ENCODE measurements around the gene RABGAP1. TPM values are rescaled to one million over a fixed set of nuclear protein-coding genes. Genes with fewer than 3 reads are reported as not detected.

Gene RABGAP1
- total and polyA plus RNA-seq, 5 donors from 2014 or later = 19.2 to 50.7 (median 27.7) TPM

DNA sequence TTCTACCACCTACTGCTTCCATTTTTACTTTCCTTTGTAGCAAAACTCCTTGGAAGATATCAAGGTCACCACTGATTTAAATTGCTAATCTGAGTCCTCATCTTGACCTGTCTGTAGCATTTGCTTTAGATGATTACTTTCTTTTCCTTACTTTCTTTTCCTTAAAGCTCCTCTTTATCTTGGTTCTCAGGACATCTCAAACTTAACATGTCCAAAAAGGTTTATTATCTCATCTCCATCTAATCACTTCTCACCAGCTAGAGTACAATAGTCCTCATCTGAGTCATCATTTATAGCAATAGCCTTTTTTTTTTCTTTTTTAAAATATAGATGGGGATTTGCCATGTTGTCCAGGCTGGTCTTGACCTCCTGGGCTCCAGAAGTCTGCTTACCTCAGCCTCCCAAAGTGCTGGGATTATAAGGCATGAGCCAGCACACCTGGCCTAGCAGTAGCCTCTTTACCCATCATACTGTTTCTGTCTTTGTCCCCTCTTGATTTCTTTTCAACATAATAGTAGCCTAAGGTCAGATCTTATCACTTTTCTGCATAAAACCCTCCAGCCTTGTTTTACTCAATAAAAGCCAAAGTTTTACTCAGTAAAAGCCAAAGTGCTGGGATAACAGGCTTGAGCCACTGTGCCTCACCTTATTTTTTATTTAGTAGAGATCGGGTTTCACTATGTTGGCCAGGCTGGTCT, 59.7 kb downstream of the RABGAP1 start:
- H3K4me3 Mint-ChIP-seq = peak overlapping the region in 1 of 4 donors; percentile 47
- no peaks in the 10 kb centered on the region for H3K27me3 ChIP-seq (ENCODE audit: control insufficient read depth, insufficient read depth, low read length)

DNA sequence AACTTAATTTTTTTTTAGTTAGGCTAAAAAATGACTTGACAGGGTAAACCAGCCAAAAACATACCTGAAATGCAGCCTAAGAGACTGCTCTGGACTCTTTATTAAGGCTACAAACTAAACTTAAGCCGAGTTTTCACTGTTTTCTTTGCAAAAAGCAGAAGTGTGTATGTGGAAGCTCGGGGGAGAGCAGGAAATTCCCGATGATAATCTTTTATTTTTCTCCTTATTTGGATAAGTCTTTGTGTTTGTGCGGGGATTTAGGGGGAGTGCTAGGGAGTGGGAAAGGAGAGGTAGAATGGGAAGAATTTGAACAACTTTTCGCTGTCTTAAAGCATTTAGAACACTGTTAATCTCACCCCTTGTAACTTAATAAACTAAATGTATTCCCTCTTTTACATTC, 61.9 kb downstream of the RABGAP1 start:
- no peak overlapping the region for H3K27ac Mint-ChIP-seq
- H3K36me3 Mint-ChIP-seq = peaks cover 29% of the 10 kb centered on the region
- no peak overlapping the region for H3K4me3 Mint-ChIP-seq
- H3K4me1 ChIP-seq (ENCODE audit: control insufficient read depth, insufficient read depth, low read length, poor library complexity, severe bottlenecking) = no peaks in the 10 kb centered on the region
- no peaks in the 10 kb centered on the region for H3K27me3 Mint-ChIP-seq
- H3K36me3 ChIP-seq (ENCODE audit: control insufficient read depth, insufficient read depth, low read length) = peaks cover 31% of the 10 kb centered on the region
- peaks cover 3 to 16% (median 9%) of the 10 kb centered on the region in 4 donors for H3K4me1 Mint-ChIP-seq
- H3K9me3 Mint-ChIP-seq = no peaks in the 10 kb centered on the region
- H3K27ac ChIP-seq (ENCODE audit: insufficient read depth, low read length, poor library complexity, severe bottlenecking) = no peak overlapping the region
- no peak for ATAC-seq (ENCODE audit: low read depth in 2 of 2)
- no peaks in the 10 kb centered on the region for H3K27me3 ChIP-seq (ENCODE audit: control insufficient read depth, insufficient read depth, low read length)
- DNase-seq = no peak
- no peak overlapping the region for H3K4me3 ChIP-seq (ENCODE audit: low read depth, low read length)
- no peaks in the 10 kb centered on the region for H3K9me3 ChIP-seq (ENCODE audit: control insufficient read depth in 2 of 2, low read length in 2 of 2)

More for the DNA sequence above, 59.7 kb downstream of the RABGAP1 start:
- Mint-ChIP-seq H3K4me1 (peaks cover 3 to 16% (median 9%) of the 10 kb centered on the region in 4 donors), H3K9me3 (no peaks in the 10 kb centered on the region), H3K36me3 (peaks cover 27% of the 10 kb centered on the region), H3K27ac (peak overlapping the region; percentile 17 to 83 (median 55)), H3K27me3 (no peaks in the 10 kb centered on the region)
- ATAC-seq (ENCODE audit: low read depth in 2 of 2) = no peak
- Histone ChIP-seq H3K4me3 (ENCODE audit: low read depth, low read length) (no peak overlapping the region), H3K9me3 (ENCODE audit: control insufficient read depth in 2 of 2, low read length in 2 of 2) (no peaks in the 10 kb centered on the region), H3K36me3 (ENCODE audit: control insufficient read depth, insufficient read depth, low read length) (peaks cover 48% of the 10 kb centered on the region), H3K27ac (ENCODE audit: insufficient read depth, low read length, poor library complexity, severe bottlenecking) (no peak overlapping the region), H3K4me1 (ENCODE audit: control insufficient read depth, insufficient read depth, low read length, poor library complexity, severe bottlenecking) (no peaks in the 10 kb centered on the region)
- no peak for DNase-seq

DNA sequence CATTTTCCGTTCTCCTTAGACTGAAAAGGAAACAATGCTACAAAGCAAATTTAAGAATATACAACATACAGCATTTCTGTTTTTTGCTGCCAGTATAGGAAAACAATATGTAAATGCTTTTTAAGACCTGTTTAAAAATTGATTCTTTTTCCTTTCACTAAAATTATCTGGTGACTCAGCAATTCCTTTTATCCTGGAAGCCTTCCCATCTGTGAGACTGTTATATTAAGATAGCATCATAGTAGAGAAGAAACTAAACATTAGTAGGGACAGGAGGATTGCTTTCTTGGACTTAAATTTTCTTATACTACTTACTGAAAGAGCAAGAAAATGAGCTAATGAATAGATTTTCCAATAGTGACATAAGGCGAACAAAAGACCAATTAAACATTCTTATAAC, 62.6 kb downstream of the RABGAP1 start:
- no peak overlapping the region for H3K27ac ChIP-seq (ENCODE audit: insufficient read depth, low read length, poor library complexity, severe bottlenecking)
- Mint-ChIP-seq H3K4me3 (no peak overlapping the region), H3K36me3 (peaks cover 28% of the 10 kb centered on the region), H3K27ac (no peak overlapping the region), H3K9me3 (no peaks in the 10 kb centered on the region), H3K4me1 (peaks cover 3 to 16% (median 9%) of the 10 kb centered on the region in 4 donors), H3K27me3 (no peaks in the 10 kb centered on the region)
- DNase-seq (no peak), ATAC-seq (ENCODE audit: low read depth in 2 of 2) (no peak)
- H3K9me3 ChIP-seq (ENCODE audit: control insufficient read depth in 2 of 2, low read length in 2 of 2) = no peaks in the 10 kb centered on the region
- no peak overlapping the region for H3K4me3 ChIP-seq (ENCODE audit: low read depth, low read length)
- no peaks in the 10 kb centered on the region for H3K4me1 ChIP-seq (ENCODE audit: control insufficient read depth, insufficient read depth, low read length, poor library complexity, severe bottlenecking)
- no peaks in the 10 kb centered on the region for H3K27me3 ChIP-seq (ENCODE audit: control insufficient read depth, insufficient read depth, low read length)
- peaks cover 27% of the 10 kb centered on the region for H3K36me3 ChIP-seq (ENCODE audit: control insufficient read depth, insufficient read depth, low read length)

DNA sequence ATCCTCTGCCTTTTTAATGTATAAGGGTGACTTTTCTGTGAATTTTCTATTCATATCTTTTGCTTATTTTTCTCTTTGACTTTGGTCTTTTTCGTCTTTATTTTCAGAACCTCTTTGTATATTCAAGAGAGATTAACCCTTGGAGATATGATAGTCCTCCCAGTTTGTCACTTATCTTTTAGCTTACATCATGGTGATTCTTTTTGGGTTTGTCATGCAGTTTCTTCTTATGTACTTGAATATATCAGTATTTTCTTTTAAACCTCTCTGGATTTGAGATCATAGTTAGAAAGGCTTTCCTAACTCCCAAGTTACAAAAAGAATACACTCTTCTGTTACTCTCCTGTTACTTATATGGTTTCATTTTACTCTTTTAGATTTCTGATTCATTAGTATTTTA, 65.1 kb downstream of the RABGAP1 start:
- ATAC-seq (ENCODE audit: low read depth in 2 of 2) (no peak), DNase-seq (no peak)
- Histone ChIP-seq H3K4me3 (ENCODE audit: low read depth, low read length) (no peak overlapping the region), H3K9me3 (ENCODE audit: control insufficient read depth in 2 of 2, low read length in 2 of 2) (no peaks in the 10 kb centered on the region), H3K36me3 (ENCODE audit: control insufficient read depth, insufficient read depth, low read length) (peaks cover 26% of the 10 kb centered on the region), H3K27ac (ENCODE audit: insufficient read depth, low read length, poor library complexity, severe bottlenecking) (no peak overlapping the region), H3K4me1 (ENCODE audit: control insufficient read depth, insufficient read depth, low read length, poor library complexity, severe bottlenecking) (no peaks in the 10 kb centered on the region), H3K27me3 (ENCODE audit: control insufficient read depth, insufficient read depth, low read length) (no peaks in the 10 kb centered on the region)
- H3K9me3 Mint-ChIP-seq = no peaks in the 10 kb centered on the region
- peaks cover 0 to 9% (median 3%) of the 10 kb centered on the region in 4 donors for H3K4me1 Mint-ChIP-seq
- H3K27me3 Mint-ChIP-seq = no peaks in the 10 kb centered on the region
- no peak overlapping the region for H3K27ac Mint-ChIP-seq
- H3K36me3 Mint-ChIP-seq = peaks cover 16% of the 10 kb centered on the region
- H3K4me3 Mint-ChIP-seq = no peak overlapping the region

DNA sequence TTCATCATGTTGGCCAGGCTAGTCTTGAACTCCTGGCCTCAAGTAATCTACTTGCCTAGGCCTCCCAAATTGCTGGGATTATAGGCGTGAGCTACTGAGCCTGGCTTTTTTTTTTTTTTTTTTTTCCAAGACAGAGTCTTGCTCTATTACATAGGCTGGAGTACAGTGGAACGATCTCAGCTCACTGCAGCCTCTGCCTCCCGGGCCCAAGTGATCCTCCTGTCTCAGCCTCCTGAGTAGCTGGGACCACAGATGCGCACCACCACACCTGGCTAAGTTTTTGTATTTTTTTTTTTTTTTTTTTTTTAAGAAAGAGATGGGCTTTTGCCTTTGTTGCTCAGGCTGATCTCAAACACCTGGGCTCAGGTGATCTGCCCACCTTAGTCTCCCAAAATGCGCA, 66.4 kb downstream of the RABGAP1 start:
- H3K36me3 Mint-ChIP-seq = peaks cover 26% of the 10 kb centered on the region

DNA sequence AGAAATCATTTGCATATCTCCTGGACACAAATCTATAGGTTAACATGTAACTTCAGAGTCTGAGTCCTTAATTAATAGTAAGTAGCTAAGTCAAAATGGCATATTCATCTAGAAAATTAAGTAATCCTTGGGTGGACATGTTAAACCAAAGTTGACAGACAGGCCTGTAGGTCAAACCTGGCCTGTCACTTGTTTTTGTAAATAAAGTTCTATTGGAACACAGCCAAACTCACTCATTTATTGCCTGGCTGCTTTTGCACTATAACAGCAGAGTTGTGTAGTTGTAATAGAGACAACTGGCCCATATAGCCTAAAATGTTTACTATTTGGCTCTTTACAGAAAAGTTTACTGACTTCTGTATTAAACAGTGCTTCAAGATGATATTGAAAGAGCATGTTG, 68.1 kb downstream of the RABGAP1 start:
- no peak for ATAC-seq (ENCODE audit: low read depth in 2 of 2)

More for the DNA sequence above, 66.4 kb downstream of the RABGAP1 start:
- Mint-ChIP-seq H3K27ac (no peak overlapping the region), H3K4me3 (no peak overlapping the region), H3K9me3 (no peaks in the 10 kb centered on the region), H3K4me1 (peaks cover 0 to 9% (median 3%) of the 10 kb centered on the region in 4 donors), H3K27me3 (no peaks in the 10 kb centered on the region)
- Histone ChIP-seq H3K27me3 (ENCODE audit: control insufficient read depth, insufficient read depth, low read length) (no peaks in the 10 kb centered on the region), H3K27ac (ENCODE audit: insufficient read depth, low read length, poor library complexity, severe bottlenecking) (no peak overlapping the region), H3K4me1 (ENCODE audit: control insufficient read depth, insufficient read depth, low read length, poor library complexity, severe bottlenecking) (no peaks in the 10 kb centered on the region), H3K4me3 (ENCODE audit: low read depth, low read length) (no peak overlapping the region), H3K9me3 (ENCODE audit: control insufficient read depth in 2 of 2, low read length in 2 of 2) (no peaks in the 10 kb centered on the region), H3K36me3 (ENCODE audit: control insufficient read depth, insufficient read depth, low read length) (peaks cover 19% of the 10 kb centered on the region)
- ATAC-seq (ENCODE audit: low read depth in 2 of 2) = no peak
- DNase-seq = no peak

DNA sequence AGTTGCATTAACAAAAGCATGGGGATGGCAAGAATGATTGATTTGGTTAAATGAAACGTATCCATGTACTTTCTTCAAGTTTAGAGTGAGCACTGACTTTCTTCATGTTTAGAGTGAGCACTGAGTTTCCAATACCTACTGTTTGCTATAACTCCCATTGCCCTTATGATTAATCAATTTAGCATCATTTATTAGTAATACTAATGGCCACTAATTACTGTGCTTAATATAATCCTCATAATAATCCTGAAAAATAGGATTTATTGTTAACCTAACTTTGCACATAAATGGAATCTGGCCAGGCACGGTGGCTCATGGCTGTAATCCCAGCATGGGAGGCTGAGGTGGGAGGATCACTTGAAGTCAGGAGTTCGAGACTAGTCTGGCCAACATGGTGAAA, 70.6 kb downstream of the RABGAP1 start:
- H3K4me3 Mint-ChIP-seq = no peak overlapping the region
- peaks cover 0 to 9% (median 3%) of the 10 kb centered on the region in 4 donors for H3K4me1 Mint-ChIP-seq
- no peaks in the 10 kb centered on the region for H3K9me3 ChIP-seq (ENCODE audit: control insufficient read depth in 2 of 2, low read length in 2 of 2)
- H3K27me3 ChIP-seq (ENCODE audit: control insufficient read depth, insufficient read depth, low read length) = no peaks in the 10 kb centered on the region
- no peaks in the 10 kb centered on the region for H3K27me3 Mint-ChIP-seq
- peaks cover 0 to 3% (median 0%) of the 10 kb centered on the region in 7 donors for H3K9me3 Mint-ChIP-seq
- H3K4me3 ChIP-seq (ENCODE audit: low read depth, low read length) = no peak overlapping the region
- peaks cover 46% of the 10 kb centered on the region for H3K36me3 Mint-ChIP-seq
- no peaks in the 10 kb centered on the region for H3K4me1 ChIP-seq (ENCODE audit: control insufficient read depth, insufficient read depth, low read length, poor library complexity, severe bottlenecking)
- H3K27ac Mint-ChIP-seq = no peak overlapping the region
- no peak overlapping the region for H3K27ac ChIP-seq (ENCODE audit: insufficient read depth, low read length, poor library complexity, severe bottlenecking)
- H3K36me3 ChIP-seq (ENCODE audit: control insufficient read depth, insufficient read depth, low read length) = peaks cover 36% of the 10 kb centered on the region
- DNase-seq = no peak
- ATAC-seq (ENCODE audit: low read depth in 2 of 2) = no peak

More for the DNA sequence above, 68.1 kb downstream of the RABGAP1 start:
- Histone ChIP-seq H3K9me3 (ENCODE audit: control insufficient read depth in 2 of 2, low read length in 2 of 2) (no peaks in the 10 kb centered on the region), H3K27ac (ENCODE audit: insufficient read depth, low read length, poor library complexity, severe bottlenecking) (no peak overlapping the region), H3K27me3 (ENCODE audit: control insufficient read depth, insufficient read depth, low read length) (no peaks in the 10 kb centered on the region), H3K4me3 (ENCODE audit: low read depth, low read length) (no peak overlapping the region), H3K4me1 (ENCODE audit: control insufficient read depth, insufficient read depth, low read length, poor library complexity, severe bottlenecking) (no peaks in the 10 kb centered on the region), H3K36me3 (ENCODE audit: control insufficient read depth, insufficient read depth, low read length) (peaks cover 23% of the 10 kb centered on the region)
- peaks cover 40% of the 10 kb centered on the region for H3K36me3 Mint-ChIP-seq
- peaks cover 0 to 3% (median 0%) of the 10 kb centered on the region in 7 donors for H3K9me3 Mint-ChIP-seq
- no peak overlapping the region for H3K4me3 Mint-ChIP-seq
- no peak for DNase-seq
- H3K27me3 Mint-ChIP-seq = no peaks in the 10 kb centered on the region
- H3K4me1 Mint-ChIP-seq = peaks cover 0 to 9% (median 3%) of the 10 kb centered on the region in 4 donors
- no peak overlapping the region for H3K27ac Mint-ChIP-seq

Measured in CD4-positive, CD25-positive, alpha-beta regulatory T cell (primary cell).